Loucy (cell line): Measurements from ENCODE around the gene GJC1.

Source experiments
- CTCF ChIP-seq: fragments of 200-600 bp; sonication (generic); conservative IDR thresholded peaks from 2 replicates; pipeline ENCODE4 v1.5.1; 2014; ENCODE audit warnings: mild to moderate bottlenecking, antibody characterized with exemption, low read length
- EZH2phosphoT487 ChIP-seq: fragments of 200-600 bp; IDR thresholded peaks from 2 replicates; pipeline ENCODE4 v1.6.1; 2018; ENCODE audit warnings: antibody characterized with exemption, mild to moderate bottlenecking, moderate library complexity, borderline replicate concordance

GRCh38 chr17:44832805-44833204 lies 2.7 kb upstream of the GJC1 start:
- no peak for TF ChIP-seq CTCF
- TF ChIP-seq EZH2phosphoT487 = no peak
